ACHN (cell line): Measurements from ENCODE around the gene CTDP1.

Source experiments
- DNase-seq: peaks from one replicate; pipeline ENCODE4 v3.0.0-alpha.2; 2015
- in situ Hi-C: cut with HindIII; loops from 2 replicates; pipeline ENCODE4 v1.10.0; 2017; ENCODE audit warnings: low sequenced_read_pairs, low pct_ligation_motif_present, low pct_unique_long_range_greater_than_20kb

CTDP1 gene

GRCh38 chr18:79781331-79781941, 101.8 kb downstream of the CTDP1 start:
- DNase-seq = no peak
- in situ Hi-C loops = no loop called here

GRCh38 chr18:79782566-79783308, 103.1 kb downstream of the CTDP1 start:
- in situ Hi-C loops = no loop called here
- DNase-seq = no peak

GRCh38 chr18:79784071-79784913, 104.7 kb downstream of the CTDP1 start:
- in situ Hi-C loops = no loop called here
- DNase-seq = no peak

- DNase-seq = peak; percentile 74
- in situ Hi-C loops = no loop called here
These were observed 105.6 kb downstream of the CTDP1 start for GRCh38 chr18:79784965-79785770.

GRCh38 chr18:79785831-79786230, 106.2 kb downstream of the CTDP1 start:
- no peak for DNase-seq
- in situ Hi-C loops = no loop called here

GRCh38 chr18:79786304-79786703, 106.7 kb downstream of the CTDP1 start:
- in situ Hi-C loops = no loop called here
- DNase-seq = no peak

GRCh38 chr18:79786786-79787526, 107.4 kb downstream of the CTDP1 start:
- in situ Hi-C loops = no loop called here
- no peak for DNase-seq

GRCh38 chr18:79787527-79787864, 107.9 kb downstream of the CTDP1 start:
- DNase-seq = no peak
- in situ Hi-C loops = no loop called here

- in situ Hi-C loops = no loop called here
These were observed 108.5 kb downstream of the CTDP1 start for GRCh38 chr18:79787865-79788733.

GRCh38 chr18:79788734-79789085, 109.1 kb downstream of the CTDP1 start:
- in situ Hi-C loops = no loop called here
- no peak for DNase-seq

More at GRCh38 chr18:79787865-79788733, 108.5 kb downstream of the CTDP1 start:
- DNase-seq = no peak

- no peak for DNase-seq
- in situ Hi-C loops = no loop called here
These were observed 109.7 kb downstream of the CTDP1 start for GRCh38 chr18:79789091-79789891.

GRCh38 chr18:79789901-79790890, 110.6 kb downstream of the CTDP1 start:
- in situ Hi-C loops = no loop called here
- DNase-seq = no peak

GRCh38 chr18:79790996-79791972, 111.7 kb downstream of the CTDP1 start:
- peak; percentile 65 for DNase-seq
- in situ Hi-C loops = no loop called here
